ENCODE data around the gene PAX8.

The PAX8 gene

DNA sequence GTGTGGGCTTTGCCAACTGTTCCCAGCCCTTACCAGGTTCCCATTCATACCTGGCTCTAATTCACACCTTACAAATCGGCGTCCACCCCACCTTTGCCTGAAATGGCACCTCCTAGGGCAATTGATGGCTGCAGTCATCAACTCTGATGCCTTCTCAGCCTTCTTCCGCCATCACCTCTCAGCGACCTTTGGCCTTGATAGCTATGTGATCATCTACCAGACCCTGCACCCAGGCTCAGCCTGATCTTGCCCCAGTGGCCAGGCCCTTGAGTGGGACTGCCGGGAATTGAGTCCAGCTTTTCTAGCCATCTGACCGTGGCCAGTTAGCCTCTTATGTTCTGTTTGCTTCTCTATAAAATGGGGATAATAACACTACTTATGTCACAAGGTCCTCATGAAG, 72.5 kb downstream of the PAX8 start:
- in situ Hi-C loops (cut with HindIII; ENCODE audit: low pct_unique_long_range_greater_than_20kb, low sequenced_read_pairs) = no loop called here
- TF ChIP-seq JUND (IDR thresholded peaks at IDR 0.05; ENCODE audit: low read depth) = no peak
- no peak for DNase-seq (ENCODE audit: low read depth in 1 of 2, low spot score in 1 of 2)

DNA sequence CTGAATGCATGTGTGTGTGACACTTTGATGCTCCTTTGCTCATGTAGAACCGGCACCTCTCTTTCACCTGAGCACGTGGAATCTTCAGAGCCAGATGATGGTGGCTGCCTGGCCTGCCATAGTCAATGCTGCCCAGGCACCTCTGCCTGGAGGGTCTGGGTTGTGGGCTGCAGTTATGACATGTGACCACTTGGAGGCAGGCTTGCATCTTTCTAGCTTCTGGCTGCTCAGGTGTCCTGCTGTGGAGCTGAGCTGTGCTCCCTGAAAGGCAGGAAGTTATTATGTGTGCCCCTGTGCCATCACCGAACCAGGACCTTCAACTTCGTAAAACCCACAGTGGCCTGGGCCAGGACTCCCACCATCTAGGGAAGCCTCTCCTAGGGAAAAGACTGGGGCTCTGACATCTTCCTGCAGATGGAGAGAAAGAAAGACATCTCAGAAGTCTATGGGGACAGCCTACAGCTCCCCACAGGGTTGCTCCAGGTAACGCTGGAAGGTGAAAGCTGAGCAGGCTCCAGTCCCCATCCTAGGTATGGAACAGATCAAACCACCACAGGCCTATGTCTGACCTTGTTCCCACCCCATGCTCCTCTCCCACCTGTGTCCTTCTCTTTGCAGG, 74.7 kb downstream of the PAX8 start:
- no peak for TF ChIP-seq JUND (IDR thresholded peaks at IDR 0.05; ENCODE audit: low read depth)
- in situ Hi-C loops (cut with HindIII; ENCODE audit: low pct_unique_long_range_greater_than_20kb, low sequenced_read_pairs) = no loop called here
- DNase-seq (ENCODE audit: low read depth in 1 of 2, low spot score in 1 of 2) = peak; percentile 51 to 68

DNA sequence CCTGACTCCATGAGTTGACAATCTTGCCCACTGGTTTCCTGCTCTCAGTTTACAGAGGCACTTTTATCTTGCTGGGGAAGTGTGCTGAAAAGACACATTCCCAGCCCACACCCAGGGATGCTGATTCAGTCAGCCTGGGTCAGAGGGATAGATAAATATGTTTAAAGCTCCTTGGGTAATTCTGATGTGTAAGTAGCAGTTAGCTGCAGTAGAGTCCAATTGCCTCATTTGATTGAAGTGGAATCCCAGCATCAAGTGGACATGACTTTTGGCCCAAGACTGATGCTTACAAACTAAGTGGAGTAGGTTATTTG, 75.5 kb downstream of the PAX8 start:
- no peak for TF ChIP-seq JUND (IDR thresholded peaks at IDR 0.05; ENCODE audit: low read depth)
- in situ Hi-C loops (cut with HindIII; ENCODE audit: low pct_unique_long_range_greater_than_20kb, low sequenced_read_pairs) = no loop called here
- no peak for DNase-seq (ENCODE audit: low read depth in 1 of 2, low spot score in 1 of 2)

DNA sequence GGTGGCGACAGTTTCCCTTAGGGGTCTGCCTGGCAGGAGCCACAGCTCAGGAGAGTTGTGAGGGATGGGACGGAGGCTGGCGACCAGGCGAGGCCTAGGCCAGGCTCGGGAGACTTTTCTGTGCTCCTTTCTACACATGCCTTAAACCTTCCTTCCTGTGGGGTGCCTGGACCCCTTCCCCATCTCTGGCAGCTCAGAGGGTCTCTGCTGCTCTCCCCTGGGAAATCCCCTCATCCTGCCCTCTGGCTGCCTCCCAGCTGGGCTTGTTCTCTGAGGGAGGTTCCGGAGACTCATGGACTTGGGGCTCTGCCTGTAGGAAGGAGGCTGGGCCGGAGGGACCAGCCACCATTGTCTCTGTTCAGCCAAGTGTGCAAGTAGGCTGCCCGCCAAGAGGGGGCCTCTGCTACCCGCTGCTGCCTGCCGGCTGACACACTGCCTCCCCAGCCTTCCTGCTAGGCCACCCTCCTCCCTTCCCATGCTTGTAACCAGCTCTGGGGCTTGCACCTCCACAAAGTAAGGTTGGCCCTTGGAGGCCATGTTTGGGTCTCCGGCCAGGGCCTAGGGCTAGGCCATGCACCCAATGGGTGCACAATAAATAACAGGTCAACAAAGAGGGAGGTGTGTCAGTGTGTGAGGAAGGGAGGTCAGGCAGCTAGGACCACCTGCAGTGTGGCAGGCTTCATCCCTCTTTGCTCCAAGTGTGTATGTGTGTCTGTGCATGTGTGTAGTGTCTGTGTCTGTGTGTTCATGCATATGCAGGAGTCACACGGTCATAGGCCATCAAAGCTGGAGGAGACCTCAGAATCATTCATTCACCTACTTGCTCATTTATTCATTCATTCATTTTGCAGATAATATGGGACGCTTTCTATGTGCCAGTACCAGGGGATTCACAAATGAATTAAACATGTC, 76.2 kb downstream of the PAX8 start:
- TF ChIP-seq JUND (IDR thresholded peaks at IDR 0.05; ENCODE audit: low read depth) = no peak
- DNase-seq (ENCODE audit: low read depth in 1 of 2, low spot score in 1 of 2) = no peak
- in situ Hi-C loops (cut with HindIII; ENCODE audit: low pct_unique_long_range_greater_than_20kb, low sequenced_read_pairs) = no loop called here

DNA sequence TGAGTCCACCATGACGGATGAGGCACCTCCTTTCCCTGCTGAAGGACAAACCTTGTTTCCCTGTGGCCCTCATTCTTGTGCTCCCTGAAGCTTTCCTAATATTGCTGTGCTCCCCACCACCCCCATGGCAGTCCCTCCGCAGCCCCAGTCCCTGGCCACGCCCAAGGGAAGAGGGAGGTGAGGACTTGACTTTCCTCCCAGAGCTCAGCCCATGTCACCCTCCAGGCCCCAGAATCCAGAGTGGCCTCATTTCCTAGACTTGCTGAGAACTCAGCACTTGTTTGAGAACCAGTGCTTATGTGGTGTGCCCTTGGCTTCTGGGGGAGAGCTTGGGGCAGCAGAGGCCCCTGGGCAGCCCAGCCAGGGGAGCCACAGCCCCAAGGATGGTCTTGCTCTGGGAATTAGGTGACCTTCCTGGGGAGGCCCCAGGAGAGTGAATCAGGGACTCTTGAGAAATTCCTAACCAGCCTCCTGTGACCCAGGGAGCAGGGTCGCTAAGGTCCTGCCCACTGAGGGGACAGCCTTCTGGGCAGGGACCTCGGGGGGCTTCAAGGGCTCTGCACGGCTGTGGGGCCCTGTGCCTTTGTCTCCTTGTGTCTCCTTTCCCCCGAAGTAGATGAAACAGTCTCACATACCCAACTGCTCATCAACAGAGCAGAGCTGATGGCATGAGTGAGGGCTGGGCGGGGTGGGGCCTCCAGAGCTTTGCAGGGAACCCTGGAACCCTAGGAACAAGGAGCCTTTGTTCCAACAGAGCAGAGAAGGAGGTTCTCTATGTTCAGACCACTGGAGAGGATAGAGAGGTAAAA, 77.0 kb downstream of the PAX8 start:
- no peak for DNase-seq (ENCODE audit: low read depth in 1 of 2, low spot score in 1 of 2)
- in situ Hi-C loops (cut with HindIII; ENCODE audit: low pct_unique_long_range_greater_than_20kb, low sequenced_read_pairs) = no loop called here
- no peak for TF ChIP-seq JUND (IDR thresholded peaks at IDR 0.05; ENCODE audit: low read depth)

DNA sequence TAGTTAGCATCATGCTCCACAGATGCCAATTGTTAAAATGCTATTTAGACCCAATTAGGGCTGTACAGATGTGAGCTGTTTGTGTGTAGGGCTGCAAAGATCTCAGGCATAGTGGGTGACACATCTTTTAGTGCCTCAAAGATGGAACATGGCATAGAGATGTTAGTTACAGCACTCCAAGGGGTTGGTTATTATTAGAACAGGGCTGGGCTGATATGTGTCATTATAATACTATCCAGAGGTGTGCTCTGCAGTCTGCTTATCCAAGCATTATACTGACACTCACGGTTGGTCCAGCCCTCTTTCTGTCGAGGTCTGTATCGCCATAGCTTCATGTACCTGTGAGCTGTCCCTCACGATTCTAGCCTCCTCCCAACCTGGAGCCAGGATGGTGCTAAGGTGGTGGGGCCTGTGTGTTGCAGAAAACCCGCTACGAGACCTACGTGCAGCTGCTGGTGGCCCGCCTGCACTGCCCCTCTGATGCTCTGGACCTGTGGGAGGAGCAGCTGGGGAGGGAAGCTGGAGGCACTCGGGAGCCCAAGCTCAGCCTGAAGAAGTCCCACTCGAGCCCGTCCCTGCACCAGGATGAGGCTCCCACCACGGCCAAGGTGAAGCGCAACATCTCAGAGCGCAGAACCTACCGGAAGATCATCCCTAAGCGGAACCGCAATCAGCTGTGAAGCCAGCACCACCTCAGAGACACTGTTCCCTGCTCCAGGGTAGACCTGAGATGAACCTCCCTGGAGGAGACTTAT, 77.8 kb downstream of the PAX8 start:
- no peak for DNase-seq (ENCODE audit: low read depth in 1 of 2, low spot score in 1 of 2)
- in situ Hi-C loops (cut with HindIII; ENCODE audit: low pct_unique_long_range_greater_than_20kb, low sequenced_read_pairs) = no loop called here
- TF ChIP-seq JUND (IDR thresholded peaks at IDR 0.05; ENCODE audit: low read depth) = no peak

DNA sequence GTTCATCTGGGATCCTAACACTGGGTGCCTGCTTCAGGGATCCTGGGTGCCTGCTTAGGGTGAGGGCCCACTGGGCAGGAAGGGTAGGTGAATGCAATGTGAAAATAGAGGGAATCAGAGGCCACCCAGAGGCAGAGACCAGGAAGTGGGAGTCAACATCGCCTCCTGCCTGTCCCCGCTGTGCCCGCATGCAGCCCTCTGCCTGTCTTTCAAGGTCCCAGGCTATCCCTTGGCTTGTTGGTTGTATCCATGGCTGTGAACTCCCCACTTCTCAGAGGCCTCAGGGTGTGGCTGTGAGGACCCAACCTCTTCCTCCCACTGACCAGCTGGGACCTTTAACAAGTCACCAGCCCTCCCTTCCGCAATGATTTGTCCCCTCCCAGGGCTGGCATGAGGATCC, 78.5 kb downstream of the PAX8 start:
- in situ Hi-C loops (cut with HindIII; ENCODE audit: low pct_unique_long_range_greater_than_20kb, low sequenced_read_pairs) = no loop called here
- DNase-seq (ENCODE audit: low read depth in 1 of 2, low spot score in 1 of 2) = no peak

DNA sequence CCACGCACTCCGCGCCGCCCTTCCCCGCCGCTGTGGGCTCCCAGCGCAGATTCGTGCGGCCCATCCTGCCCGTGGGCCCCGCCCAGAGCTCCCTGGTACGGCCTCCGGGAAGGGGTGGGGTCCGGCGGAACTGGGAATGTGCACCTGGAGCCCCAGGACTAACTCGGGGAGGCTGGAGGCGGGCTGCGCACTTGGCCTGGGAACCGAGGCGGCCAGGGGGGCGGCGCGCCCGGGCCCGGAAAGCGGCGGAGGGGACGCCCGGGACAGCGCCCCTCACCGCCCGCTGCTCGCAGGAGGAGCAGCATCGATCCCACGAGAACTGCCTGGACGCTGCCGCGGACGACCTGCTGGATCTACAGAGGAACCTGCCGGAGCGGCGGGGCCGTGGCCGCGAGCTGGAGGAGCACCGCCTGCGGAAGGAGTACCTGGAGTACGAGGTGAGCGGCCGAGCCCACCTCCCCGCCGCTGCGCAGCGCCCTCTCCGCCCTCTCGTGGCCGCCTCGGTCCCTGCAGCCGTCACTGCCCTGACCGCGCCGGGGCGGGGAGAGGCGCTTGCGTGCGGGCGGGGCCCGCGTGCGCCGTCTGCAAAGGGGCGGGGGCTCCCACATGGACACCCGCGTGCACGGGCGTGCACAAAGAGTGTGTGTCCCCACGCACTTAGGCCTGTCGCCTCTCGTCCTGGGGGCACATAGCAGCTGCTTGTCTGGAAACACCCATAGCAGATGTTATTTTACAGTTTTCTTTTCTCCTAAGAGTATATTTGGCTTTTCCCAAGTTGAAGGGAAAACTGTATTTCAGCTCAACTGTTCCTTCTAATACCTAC, 79.7 kb downstream of the PAX8 start:
- peak; percentile 62 to 84 for DNase-seq (ENCODE audit: low read depth in 1 of 2, low spot score in 1 of 2)
- in situ Hi-C loops (cut with HindIII; ENCODE audit: low pct_unique_long_range_greater_than_20kb, low sequenced_read_pairs) = no loop called here
- TF ChIP-seq JUND (IDR thresholded peaks at IDR 0.05; ENCODE audit: low read depth) = no peak

More for the DNA sequence above, 78.5 kb downstream of the PAX8 start:
- no peak for TF ChIP-seq JUND (IDR thresholded peaks at IDR 0.05; ENCODE audit: low read depth)

DNA sequence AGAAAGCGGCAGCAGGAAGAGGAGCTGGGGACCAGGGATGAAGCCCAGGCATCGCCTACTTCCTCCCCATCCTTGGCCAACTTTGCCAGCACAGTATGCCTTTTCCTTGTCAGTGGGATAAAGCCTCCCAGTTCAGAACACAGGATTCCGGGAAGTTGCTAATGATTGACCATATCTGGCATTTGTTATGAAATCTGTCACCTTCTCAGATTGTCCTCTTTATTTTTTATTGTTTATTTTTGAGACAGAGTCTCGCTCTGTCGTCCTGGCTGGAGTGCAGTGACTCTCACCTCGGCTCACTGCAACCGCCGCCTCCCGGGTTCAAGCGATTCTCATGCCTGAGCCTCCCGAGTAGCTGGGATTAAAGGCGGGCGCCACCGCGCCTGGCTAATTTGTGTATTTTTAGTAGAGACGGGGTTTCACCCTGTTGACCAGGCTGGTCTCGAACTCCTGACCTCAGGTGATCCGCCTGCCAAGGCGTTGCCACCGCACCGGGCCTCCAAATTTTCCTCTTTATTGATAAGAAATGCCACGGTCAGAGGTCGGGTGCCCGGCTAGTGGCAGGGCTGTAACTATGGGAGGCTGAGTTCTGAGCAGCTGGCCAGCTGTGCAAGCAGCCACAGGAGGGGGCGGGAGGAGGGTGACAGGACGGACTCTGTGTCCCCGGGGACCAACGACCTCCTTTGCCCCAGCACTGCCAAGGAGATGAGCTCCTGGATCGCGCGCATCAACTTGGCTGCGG, 80.5 kb downstream of the PAX8 start:
- no peak for TF ChIP-seq JUND (IDR thresholded peaks at IDR 0.05; ENCODE audit: low read depth)
- in situ Hi-C loops (cut with HindIII; ENCODE audit: low pct_unique_long_range_greater_than_20kb, low sequenced_read_pairs) = no loop called here
- no peak for DNase-seq (ENCODE audit: low read depth in 1 of 2, low spot score in 1 of 2)

DNA sequence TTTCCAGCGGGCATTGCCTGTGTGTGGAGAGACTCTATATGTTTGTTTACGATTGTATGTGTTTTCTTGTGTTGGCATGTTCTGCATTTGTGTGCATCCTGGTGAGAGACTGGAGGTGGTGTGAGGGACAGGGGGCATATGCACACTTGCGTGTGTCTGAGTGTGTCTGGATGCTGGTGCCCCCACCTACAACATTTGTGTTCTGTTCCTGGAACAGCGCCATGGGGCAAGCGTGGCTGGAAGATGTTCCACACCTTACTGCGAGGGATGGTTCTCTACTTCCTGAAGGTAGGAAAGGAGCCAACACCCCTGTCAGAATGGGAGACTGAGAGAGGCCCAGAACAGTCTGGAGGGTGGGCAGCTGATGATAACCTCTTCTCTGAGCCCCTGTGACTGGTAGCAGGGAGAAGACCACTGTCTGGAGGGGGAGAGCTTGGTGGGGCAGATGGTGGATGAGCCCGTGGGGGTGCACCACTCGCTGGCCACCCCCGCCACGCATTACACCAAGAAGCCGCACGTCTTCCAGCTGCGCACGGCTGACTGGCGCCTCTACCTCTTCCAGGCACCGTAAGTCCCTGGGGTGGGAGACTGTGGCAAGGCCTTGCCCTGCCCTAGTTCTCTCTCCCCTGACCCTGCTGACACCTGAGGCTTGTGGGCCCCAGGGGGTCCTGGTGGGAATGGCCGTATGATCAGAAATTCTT, 81.2 kb downstream of the PAX8 start:
- in situ Hi-C loops (cut with HindIII; ENCODE audit: low pct_unique_long_range_greater_than_20kb, low sequenced_read_pairs) = no loop called here
- TF ChIP-seq JUND (IDR thresholded peaks at IDR 0.05; ENCODE audit: low read depth) = no peak
- DNase-seq (ENCODE audit: low read depth in 1 of 2, low spot score in 1 of 2) = no peak

All from T47D (cell line).